COLO668 (cell line): ENCODE measurements around the gene IL17RB.

Experiments used
- DNase-seq: peaks from one replicate; lab custom pipeline; 2025; ENCODE audit not compliant: unreplicated experiment; lab: John Stamatoyannopoulos, UW

The IL17RB gene

DNA sequence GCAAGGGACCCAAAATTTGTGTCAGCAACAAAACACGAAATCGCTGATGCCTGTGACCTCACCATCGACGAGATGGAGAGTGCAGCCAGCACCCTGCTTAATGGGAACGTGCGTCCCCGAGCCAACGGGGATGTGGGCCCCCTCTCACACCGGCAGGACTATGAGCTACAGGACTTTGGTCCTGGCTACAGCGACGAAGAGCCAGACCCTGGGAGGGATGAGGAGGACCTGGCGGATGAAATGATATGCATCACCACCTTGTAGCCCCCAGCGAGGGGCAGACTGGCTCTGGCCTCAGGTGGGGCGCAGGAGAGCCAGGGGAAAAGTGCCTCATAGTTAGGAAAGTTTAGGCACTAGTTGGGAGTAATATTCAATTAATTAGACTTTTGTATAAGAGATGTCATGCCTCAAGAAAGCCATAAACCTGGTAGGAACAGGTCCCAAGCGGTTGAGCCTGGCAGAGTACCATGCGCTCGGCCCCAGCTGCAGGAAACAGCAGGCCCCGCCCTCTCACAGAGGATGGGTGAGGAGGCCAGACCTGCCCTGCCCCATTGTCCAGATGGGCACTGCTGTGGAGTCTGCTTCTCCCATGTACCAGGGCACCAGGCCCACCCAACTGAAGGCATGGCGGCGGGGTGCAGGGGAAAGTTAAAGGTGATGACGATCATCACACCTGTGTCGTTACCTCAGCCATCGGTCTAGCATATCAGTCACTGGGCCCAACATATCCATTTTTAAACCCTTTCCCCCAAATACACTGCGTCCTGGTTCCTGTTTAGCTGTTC is 35.0 kb upstream of the IL17RB start:
- no peak for DNase-seq

DNA sequence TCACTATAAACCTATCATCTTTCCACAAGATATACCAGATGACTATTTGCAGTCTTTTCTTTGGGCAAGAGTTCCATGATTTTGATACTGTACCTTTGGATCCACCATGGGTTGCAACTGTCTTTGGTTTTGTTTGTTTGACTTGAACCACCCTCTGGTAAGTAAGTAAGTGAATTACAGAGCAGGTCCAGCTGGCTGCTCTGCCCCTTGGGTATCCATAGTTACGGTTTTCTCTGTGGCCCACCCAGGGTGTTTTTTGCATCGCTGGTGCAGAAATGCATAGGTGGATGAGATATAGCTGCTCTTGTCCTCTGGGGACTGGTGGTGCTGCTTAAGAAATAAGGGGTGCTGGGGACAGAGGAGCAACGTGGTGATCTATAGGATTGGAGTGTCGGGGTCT is 33.9 kb upstream of the IL17RB start:
- DNase-seq, result no peak

DNA sequence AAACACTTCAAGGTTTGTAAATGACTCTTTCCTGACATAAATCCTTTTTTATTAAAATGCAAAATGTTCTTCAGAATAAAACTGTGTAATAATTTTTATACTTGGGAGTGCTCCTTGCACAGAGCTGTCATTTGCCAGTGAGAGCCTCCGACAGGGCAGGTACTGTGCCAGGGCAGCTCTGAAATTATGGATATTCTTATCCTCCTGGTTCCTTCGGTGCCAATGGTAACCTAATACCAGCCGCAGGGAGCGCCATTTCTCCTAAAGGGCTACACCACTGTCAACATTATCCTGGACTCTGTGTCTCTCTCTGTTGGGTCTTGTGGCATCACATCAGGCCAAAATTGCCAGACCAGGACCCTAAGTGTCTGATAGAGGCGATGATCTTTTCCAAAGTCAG is 33.1 kb upstream of the IL17RB start:
- no peak for DNase-seq

DNA sequence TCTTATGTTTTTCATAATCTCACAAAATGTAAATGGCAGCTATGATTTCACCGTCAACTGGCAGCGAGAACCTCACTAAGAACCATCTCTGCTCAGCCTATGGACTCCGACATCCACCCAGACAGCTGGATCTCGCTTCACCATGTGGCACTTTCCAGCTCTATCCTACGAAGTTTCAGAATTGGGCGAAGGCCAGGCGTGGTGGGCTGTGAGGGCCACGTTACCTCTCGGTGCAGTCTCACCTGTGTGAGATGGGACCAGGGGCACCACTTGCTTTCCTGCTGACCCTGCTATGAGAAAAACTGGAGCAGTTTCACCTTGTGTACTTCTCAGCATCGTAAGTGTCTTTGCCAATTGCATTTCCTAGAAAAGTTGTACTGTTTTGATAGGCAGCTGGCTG is 32.5 kb upstream of the IL17RB start:
- DNase-seq, result no peak

DNA sequence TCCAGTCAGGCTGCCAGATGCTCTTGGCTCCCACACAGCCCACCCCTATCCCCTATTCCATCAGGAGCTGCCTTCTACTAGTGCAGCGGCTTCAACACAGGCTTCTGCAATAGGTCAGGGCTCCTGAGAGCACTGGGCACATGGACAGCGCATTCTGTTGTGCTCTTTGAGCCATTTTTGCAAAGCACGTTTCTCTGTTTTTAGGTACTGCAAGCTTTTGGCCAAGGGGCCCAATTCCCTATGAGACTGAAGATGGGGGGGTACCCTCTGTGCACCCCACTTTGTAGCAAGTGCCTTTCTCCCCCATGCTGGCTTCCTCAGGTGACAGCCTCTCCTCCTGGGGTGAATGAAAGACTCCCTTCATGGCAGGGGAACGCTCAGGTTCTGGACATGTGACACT is 31.3 kb upstream of the IL17RB start:
- no peak for DNase-seq

DNA sequence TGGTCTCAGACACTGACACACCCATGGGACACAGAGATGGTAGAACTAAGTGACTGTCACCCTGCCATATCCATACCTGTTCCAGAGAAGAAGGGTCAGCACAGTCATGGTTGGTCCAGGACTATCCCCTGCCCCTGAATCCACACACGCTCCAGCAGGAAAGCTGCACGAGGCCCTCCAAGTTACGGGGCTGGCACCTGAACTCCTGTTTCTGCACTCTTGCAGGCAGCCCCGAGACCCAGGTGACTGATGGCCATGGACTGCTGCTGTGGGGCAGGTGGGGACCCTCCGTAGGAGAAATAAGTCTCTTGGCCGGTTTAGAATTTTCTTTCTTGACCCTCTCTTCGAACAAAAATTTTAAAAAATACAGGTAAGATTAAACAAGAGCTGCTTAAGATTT is 30.7 kb upstream of the IL17RB start:
- no peak for DNase-seq

DNA sequence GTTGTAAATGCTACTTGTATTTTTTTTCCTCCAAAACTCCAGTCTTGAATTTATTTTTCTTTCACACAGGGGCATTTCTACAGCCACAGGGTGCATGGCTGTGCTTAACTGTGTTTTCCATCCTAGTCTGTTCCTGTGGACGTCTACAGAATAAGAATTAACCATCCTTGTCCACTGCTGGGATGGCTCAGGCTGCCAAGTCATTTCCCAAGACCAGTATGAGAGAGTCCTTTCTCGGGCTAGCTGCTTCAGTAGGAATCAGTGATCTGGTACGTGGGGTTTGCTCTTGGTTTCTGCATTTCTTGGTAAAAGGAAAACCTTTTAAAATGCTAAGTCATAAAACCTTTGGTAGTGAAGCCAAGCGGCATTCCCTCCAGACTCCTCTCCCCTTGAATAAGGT is 29.9 kb upstream of the IL17RB start:
- DNase-seq, result no peak

DNA sequence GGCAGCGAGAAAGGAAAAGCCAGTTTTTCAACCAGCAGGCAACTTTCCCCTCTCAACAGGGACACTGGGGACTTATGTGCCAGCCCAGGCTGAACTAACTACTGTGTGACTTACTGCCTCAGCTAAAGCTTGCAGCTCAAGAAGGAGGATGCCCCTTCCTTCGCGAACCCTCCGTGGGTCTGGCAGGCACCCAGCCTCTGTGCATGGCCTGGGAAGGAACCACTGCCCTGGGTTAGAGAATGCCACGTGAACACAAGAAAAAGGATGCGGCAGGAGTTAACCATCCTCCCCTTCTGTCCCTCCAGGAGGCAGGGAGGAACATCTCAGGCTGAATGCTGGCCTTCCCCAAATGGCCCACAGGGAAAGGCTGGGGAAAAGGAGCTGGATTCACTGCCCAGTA is 29.2 kb upstream of the IL17RB start:
- DNase-seq, result no peak

DNA sequence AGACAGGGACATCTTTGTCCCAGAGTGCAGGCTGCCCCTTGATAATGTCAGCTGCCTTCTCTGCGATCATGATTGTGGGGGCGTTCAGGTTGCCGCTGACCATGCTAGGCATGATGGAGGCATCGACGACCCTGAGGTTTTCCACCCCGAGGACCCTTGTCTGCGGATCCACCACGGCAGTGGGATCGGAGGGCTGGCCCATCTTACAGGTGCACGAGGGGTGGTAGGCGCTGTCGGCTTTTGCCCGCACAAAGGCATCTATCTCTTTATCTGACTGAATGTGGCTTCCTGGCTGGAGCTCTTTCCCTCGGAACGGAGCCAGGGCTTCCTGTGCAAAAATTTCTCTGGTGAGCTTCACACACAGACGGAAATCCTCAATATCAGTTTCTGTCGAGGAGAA is 28.6 kb upstream of the IL17RB start:
- DNase-seq, result no peak

DNA sequence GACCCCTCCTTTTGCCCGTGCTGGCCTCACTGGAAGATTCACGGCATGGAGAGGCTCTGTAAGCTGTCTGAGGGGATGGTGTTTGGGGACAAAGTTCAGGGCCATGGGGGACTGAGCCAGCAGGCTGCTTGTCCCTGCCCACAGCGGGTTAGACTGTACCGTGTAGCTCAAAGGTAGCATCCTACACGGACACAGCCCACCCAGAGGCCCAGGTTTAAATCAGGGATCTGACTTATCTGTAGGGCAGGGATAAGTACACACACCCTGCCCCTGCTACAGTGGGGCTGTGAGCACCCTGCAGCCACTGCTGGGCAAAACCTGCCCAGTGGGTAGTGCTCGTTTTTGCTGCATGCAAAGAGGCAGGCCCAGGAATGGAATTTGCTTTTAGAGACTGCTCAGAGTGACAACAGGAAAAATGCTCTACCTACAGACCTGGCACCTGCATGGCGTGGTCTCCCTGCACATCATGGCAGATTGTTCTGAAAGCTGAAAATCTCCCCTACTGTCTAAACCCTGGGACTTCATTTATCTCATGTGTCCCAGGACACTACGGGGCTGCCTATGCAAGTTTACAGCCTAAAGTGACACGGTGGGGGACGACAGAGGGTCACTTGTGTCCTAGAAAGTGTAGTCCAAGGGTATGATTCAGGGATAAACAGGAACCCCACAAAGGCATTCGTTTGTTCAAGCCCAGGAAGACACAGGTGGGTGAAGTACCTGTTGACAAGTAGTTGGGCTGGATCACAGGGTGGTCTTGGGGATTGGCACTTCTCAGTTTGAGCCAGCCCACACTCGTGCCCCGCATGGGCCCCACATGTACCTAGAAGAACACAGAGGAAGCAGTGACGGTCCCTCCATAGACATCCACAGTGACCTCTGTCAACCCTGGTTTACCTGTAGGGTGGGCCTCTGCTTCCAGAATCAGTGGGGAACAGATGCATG is 27.9 kb upstream of the IL17RB start:
- DNase-seq, result no peak

DNA sequence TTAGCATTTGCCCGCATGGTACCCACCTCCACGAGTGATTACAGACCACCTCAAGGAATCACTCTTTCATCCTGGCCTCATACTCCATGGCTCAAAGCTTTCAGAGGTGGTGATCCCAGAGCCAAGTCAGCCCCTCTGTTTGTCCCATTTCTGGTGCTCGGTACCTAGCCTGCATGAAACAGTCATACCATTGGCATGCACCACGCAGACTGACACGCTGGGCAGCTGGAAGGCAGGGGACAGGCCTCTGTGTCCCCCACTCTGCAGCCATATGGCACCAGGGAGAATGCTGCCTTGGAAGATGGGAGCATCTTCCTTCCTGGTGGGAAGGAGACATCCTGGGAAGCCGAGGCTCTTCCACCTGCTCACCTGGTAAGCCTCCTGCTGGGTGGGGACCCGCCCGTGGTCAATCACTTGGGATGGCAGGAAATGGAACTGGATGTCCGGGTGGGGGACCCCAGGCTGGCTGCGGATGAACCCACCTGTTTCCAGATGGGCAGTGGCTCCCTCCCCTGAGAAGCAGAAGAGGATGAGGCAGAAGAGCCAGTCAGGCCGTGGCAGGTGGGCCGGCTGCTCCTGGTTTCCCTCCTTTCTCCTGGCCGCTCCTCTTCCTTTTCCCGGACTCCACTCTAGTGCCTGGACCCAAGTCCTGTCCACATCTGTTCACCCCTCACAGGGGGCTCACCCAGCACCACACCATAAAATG is 27.1 kb upstream of the IL17RB start:
- DNase-seq, result no peak

DNA sequence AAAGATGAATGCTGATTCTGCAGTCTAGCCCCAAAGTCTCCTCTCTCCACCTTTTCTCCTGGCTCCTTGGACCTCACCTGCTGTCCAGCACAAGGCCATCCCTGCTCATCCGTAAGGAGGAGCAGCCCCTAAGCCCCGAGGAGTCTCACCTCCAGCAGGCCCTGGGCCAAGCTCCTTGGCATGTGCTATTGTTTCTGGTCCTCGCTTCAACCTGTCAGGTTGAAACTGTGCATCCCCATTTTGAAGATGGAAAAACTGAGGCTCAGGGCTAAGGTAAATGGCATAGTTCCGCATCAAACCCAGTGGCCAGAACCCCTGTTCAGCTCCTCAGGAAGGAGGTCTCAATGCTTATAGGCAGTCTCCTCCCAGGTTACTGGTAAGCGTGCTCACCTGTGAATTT is 26.3 kb upstream of the IL17RB start:
- no peak for DNase-seq

DNA sequence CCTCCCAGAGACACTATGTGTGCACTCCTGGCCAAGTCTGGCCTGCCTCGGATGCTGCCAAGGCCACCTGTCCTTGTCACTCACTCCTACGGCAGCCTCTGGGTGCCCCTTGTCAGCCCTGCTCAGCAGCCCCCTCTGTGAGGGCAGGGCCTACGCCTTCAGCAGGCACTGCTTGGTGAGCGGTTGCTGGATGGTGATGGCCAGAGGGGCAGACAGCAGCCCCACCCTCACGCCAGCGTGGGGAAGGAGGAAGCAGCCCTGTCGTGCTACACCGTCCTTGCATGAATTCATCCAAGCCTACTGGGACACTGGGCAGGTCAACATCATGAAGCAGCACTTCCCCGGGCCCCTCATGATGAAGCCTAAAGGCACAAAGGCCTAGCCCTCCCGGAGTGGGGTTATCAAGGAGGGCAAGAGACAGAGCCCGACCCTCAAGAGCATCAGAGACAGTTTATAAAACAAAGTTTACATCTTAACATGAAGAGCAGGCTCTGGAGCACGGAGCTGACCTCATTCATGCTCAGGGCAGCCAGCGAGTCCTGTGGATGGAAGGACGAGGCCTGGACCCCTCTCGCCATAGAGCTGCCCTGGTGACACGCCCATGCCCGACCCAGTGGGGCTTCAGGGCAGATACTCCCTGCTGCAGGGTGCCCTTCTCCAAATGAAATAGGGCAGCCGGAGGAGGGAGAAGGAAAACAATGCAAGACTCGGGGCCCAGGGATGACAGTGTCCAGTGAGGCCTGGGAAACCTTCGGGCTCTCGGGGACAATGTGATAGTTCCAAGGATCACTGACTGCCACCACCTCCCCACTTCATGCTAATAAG is 25.4 kb upstream of the IL17RB start:
- DNase-seq, result no peak

DNA sequence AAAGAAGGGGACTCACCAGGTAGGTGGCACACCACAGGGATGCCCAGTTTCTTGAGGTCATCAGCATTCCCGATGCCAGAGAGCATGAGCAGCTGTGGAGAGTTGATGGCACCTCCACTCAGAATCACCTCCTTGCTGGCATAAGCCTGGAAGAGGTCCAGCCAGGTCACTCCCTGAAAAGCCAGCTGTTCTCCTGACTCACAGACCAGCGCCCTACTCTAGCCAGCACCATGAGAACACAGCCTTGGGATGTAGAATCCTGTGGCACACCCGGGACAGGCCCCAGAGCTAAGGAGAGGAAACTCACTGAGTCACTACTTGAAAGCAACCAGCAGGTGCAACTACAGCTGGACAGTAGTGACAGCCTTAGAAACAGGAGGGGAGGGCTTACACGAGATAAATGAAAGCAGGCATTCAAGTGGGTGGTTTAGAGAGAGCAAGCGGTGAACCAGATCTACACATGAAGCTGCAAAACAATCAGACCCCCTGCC is 24.7 kb upstream of the IL17RB start:
- peak; percentile 27 for DNase-seq

DNA sequence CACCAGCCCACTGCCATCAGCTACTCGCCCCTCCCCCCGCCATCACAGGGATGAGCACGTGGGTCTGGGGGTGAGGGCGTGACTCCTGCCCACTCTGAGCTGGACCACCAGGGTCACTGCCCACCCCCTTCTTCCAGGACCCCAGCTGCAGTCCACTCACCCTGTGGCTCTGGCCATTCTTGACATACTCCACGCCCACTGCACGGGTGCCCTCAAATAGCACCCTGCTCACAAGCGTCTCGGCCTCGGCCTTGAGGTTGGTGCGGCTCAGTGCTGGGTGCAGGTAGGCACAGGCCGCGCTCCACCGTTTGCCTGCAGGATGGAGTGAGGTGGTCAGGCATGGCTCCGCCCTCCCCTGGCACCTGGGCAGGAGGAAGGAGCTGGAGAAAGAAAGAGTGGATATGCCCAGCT is 24.0 kb upstream of the IL17RB start:
- no peak for DNase-seq

DNA sequence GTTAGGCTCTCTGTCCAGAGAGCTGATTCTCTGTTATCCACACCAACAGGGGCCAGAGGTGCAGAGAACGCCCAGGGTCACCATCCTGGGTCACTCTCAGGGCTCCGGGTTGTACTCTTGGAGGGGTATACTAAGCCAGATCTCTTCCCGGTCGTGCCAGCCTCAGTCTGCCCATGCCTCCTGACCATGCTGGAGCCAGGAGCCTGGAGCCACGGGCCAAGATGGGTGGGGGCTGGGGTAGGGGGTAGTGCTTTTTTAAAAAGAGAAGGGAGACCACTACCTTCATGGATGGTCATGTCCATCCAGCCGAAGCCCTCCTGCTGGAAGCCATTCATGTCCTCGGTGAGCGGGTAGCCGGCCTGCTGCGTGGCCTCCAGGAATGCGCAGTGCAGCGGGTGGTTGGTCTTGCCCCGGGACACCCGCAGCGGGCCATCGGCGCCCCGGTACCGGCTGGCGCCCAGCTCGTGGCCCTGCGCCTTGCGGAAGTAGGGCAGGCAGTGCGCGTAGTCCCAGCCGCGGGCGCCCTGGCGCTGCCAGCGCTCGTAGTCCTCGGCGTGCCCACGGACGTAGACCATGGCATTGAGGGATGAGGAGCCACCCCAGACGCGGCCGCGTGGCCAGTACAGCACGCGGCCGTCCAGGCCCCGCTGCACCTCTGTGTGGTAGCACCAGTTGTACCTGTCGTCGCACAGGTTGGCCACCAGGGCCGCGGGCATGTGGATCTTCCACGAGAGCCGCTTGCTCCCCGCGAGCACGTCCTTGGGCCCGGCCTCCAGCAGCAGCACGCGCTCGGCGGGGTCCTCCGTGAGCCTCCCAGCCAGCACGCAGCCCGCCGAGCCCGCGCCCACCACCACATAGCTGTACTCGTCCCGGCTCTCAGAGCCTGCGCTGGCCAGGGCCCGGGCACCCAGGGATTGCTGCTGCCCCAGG is 23.1 kb upstream of the IL17RB start:
- no peak for DNase-seq

DNA sequence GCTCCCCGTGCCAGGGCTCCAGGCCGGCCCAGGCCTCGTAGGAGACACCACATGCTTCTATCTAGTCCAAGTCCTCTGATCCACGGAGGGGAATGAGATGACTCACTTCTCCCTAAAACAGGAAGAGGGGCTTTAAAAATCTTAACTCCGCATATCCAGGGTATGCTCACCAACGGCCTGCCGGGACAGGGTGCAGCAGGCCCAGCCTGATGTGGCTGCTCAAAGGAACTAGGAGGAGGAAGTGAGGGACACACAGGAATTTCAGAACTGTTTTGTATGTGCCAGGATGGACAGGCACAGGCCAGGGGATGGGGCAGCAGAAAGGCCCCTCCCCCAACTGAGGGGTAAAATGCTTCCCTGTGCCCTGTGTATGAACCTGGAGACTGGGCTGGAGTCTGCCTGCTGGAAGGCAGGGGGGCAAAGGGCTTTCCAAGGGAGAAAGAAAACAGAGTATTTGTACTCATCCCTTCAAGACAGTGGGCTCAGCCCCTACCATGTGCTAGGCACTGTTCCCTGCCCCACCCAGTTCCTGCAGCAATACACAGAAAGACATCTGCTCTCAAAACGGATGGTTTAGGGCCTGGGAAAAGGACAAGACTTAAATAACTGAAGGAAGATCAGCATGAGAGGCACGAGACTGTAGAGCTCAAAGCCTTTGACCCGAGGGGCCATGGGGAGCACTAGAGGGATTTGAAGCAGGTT is 22.3 kb upstream of the IL17RB start:
- DNase-seq, result no peak

DNA sequence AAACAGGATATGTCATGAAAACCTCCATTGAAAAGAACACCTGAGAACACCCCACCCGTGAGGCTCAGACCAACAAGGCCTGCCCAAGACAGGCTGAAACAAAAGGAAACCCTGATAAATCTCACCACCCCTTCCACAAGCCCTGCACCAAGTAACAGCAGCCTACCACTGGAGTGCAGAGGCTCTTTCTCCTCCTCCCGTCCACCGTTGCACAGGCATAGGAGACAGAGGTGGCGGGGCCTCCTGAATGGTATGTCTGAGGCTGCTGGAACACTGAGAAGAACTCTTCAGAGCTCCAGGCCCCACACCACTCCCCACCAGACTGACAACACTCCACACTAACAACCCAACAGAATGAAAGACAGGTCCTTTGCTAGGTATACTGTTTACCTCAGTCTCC is 21.6 kb upstream of the IL17RB start:
- DNase-seq, result no peak

DNA sequence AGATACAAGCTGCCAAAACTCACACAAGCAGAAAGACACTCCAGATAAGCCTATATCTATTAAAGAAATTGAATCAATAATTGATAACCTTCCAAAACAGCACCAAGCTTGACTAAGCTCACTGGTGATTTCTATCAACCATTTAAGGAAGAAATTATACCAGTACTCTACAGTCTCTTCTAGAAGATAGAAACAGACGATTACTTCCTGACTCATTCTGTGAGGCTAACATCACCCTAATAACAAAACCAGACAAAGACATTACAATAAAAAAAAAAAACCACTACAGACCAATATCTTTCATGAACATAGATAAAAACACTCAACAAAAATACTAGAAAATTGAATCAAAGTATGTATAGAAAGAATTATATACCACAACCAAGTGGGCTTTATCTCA is 20.3 kb upstream of the IL17RB start:
- no peak for DNase-seq
